GM11168 (cell line): Measurements from ENCODE around the gene KIF24.
"Not testable (repeated sequence)": the region's sequence is repeated elsewhere in the genome, so short reads cannot be mapped to it uniquely, and the experiment has no call there.

Experiments used
- in situ Hi-C: fragments of 300-500 bp; cut with MboI; formaldehyde crosslinking; loops from one replicate; pipeline ENCODE4 v1.12.0; 2022; ENCODE audit warnings: low sequenced_read_pairs; ENCODE audit not compliant: unreplicated experiment

The KIF24 gene

GRCh38 chr9:34333836-34334235, 4.8 kb upstream of the KIF24 start:
- in situ Hi-C loops: no loop called here

GRCh38 chr9:34332076-34332964, 3.3 kb upstream of the KIF24 start:
- in situ Hi-C loops: no loop called here

DNA sequence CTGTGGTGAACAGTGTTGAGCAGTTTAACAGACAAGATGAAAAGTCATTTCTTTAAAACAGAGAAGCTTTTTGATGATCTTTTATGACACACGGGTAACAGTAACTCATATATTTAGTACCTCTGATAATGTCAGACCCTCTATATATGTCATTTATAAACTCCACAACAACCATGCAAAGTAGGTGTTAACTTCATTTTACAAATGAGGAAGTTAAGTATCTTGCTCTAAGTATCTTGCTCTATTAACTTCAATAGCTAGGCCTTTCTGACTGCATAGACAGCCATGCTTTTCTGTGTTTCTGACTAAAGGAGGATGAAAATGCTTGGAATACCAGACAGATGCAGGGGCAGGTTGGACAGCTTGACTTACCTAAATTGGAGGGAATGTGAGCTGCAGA, 2.1 kb upstream of the KIF24 start:
- in situ Hi-C loops: no loop called here

DNA sequence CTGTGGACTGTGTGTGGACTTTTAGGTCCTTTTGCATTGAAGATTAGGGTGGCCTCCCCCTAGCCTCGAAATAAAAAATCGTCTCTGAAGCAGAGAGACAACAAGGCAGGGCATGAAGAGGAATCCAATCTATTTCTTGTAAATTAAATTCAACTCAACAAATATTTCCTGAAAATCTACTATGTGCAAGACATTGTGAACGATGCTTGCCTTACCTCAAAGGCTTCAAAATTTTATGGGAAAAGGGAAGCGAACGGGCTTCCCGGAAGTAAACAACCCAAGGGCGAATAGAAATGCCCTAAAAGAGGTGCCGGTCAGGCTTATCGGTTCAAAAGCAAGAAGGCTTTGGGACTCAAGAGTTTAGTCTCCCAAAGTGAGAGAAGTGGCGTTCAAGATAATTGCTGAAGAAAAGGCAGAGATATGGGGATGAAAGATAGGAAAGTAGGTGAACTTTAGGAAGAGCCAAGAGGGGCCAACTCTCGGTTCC, 525 bp downstream of the KIF24 start:
- in situ Hi-C loops: no loop called here

GRCh38 chr9:34326690-34327089, 2.4 kb downstream of the KIF24 start:
- in situ Hi-C loops: no loop called here

DNA sequence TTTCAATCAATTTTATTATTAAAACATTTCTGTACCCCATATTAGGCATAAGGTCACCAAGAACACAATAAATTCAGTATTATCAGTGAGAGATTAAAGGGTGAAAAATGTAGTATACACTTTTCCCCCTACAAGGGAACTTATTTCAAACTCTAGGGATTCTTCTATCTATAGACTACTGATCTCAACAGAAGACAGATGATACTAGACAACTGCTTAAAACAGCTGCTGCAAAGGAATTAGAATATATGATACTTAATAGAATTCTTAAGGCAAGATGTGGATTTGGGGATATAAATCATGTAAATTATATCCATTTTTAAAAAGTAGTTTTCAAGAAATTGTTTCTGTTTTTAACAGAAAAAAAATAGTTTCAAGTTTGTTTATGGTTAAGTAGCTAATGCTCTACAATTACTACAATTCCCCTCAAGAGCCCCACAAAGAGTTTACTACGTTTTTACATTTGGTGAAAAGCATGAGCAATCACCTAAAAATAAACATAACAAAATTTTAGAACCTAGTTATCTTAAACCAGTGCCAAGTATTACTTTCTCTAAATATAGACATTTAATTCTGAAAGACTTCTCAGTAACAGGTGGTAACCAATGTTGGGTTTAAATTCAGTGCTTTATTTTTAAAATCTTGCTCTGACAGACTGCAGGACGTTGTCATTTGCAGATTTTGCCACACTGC, 6.0 kb downstream of the KIF24 start:
- in situ Hi-C loops: no loop called here

DNA sequence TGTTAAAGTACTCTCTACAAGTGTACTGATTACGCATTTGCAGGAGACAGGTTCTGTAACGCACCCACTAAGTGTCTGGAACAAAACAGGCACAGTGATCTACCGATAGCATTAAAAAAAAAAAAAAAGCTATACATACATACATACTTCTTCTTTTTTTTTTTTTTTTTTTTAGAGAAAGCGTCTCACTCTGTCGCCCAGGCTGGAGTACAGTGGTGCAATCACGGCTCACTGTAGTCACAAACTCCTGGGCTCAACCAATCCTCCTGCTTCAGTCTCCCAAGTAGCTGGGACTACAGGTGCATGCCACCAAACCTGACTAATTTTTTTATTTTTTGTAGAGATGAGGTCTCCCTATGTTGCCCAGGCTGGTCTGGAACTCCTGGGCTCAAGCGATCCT, 7.6 kb downstream of the KIF24 start:
- in situ Hi-C loops: no loop called here

GRCh38 chr9:34318163-34318790, 10.8 kb downstream of the KIF24 start:
- in situ Hi-C loops: no loop called here

DNA sequence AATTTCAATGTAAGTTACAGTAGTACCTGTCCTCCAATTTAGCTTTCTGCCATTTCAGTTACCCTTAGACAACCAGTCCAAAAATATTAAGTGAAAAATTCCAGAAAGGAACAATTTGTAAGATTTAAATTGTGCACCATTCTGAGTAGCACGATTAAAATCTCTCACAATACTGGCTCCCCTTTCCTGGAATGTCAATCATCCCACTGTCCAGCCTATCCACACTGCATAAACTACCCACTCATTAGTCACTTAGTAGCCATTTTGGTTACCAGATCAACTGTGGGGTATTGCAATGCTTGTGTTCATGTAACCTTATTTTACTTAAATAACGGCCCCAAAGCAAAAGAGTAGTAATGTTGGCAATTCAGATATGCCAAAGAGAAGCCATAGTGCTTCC, 11.6 kb downstream of the KIF24 start:
- in situ Hi-C loops: no loop called here

DNA sequence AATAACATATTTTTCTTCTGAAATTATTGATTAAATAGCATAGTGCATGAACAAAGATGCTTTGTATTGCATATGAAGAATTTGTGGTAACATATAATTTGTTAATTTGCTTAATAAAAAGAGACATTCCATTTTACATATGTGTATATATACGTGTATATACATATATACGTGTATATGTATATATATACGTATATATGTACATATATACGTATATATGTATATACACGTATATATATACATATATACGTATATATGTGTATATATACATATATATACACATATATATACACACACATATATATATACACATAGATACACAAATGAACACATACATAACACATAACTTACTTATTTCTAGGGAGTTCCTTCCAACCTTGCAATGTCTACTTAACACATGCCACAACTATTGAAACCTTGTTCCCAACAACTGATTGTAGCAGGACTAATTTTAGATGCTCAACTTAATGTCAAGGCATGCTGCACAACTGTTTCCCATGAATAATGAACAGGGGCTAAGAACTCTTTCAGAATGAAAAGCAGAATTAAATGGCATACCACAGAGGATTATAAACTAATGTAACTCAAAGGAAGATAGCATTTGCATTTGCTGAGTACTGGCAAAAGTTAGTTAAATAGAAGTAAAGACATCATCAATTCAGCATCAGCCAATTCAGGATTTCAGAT, 17.4 kb downstream of the KIF24 start:
- in situ Hi-C loops: no loop called here

- in situ Hi-C loops: no loop called here
These were observed 18.9 kb downstream of the KIF24 start for GRCh38 chr9:34310215-34310614.

- in situ Hi-C loops: not testable (repeated sequence)
These were observed 20.8 kb downstream of the KIF24 start for GRCh38 chr9:34308316-34308715.

GRCh38 chr9:34301064-34301463, 28.0 kb downstream of the KIF24 start:
- in situ Hi-C loops: not testable (repeated sequence)

DNA sequence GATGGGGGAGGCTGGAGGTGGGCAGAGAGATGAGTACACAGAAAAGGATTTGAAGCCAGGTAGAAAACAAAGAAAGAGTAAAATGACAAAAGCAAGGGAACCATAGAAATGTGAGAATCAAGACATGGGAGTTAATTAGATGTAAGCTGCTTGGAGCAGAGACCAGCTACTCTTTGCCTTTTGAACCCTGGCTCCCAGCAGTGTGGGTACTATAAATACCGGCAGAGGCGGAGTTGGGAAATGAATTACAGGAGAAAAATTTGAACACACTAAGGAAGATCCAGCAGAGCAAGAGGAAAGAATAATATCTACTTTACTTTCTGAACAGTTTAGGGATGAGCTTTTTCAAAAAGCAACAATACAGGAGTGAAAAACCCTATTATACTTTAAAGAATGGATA, 36.5 kb downstream of the KIF24 start:
- in situ Hi-C loops: no loop called here

GRCh38 chr9:34291423-34291822, 37.6 kb downstream of the KIF24 start:
- in situ Hi-C loops: no loop called here

DNA sequence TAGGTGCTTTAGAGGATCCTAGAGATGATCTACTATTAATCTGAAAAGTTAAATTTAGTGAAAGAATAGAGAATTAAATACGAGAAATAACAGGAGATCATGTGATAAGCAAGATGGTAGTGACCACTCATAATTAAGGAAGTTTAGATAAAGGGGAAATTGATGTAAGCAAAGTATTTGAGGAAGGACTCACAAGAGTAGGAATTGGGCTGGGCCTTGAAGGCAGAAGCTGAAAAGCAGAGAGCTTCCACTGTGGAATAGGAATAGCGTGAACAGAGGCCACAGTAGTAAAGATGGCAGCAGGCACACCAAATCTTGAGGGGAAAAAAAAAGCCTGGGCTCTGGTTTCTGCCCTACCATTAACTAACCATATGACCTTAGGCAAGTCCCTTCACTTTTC, 38.0 kb downstream of the KIF24 start:
- in situ Hi-C loops: no loop called here

DNA sequence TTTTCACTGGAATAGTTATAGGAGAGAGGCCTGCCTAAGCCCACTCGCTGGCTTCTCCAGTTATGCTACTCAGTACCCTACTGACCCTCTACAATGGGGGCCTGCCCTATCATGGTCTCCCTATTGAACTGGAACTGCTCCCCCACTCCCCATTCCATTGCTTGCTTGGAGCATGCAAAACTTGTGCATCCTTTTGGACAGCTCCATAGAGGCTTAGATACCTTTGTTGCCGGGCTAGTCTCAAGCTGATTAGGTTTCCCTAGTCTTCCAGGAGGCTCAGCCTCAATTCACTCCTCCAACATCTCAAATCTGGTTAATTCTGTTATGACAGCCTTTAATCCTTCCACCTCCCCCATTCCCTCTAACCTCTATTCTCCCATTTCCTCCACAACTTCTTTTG, 39.9 kb downstream of the KIF24 start:
- in situ Hi-C loops: no loop called here

GRCh38 chr9:34282096-34282495, 47.0 kb downstream of the KIF24 start:
- in situ Hi-C loops: no loop called here

DNA sequence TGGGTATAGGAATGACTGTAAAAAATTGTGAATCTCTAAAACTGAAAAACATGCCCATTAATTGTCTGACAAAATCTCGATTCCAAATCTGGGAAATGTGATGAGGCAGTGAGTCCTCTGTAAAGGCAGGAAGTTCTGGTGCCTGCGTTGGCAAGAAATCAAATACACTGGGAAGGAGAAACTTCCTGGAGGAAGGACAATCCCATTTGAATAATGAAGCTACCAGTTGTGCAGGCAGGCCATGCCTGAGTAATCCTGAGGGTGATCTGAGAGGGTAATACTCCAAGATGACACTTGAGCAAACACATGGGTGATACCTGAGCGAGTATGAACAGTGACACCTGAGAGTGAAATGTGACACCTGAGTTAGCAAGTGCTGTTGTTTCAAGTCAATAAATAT, 49.7 kb downstream of the KIF24 start:
- in situ Hi-C loops: no loop called here
